ENCODE results near the gene PHKB. TPM values are rescaled to one million over a fixed set of nuclear protein-coding genes. Genes with fewer than 3 reads are reported as not detected.

Gene PHKB
- total and polyA plus RNA-seq, 2 donors (not counting 3 experiments of a cell fraction or from before 2014, with no cell fraction given): 30.1 to 61.0 TPM

DNA sequence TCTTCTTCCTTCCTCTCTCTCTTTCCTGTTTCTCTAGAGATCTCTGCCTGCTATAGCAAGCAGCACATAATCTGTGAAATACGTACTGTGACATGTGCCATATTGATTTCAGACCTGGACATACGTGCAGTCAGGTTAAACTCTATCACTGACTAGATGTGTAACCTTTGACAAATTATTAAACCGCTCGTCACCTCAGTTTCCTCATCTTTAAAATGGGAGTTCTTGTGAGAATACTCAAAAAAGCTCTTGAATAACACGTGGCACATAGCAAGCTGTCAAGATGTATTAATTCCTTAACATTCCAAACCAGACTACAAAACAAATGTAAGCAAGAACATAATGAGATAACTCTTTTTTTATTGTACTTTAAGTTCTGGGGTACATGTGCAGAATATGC is 170.0 kb downstream of the PHKB start:
- Histone ChIP-seq H3K9ac (replicated peaks; ENCODE audit: extremely low read depth, insufficient read depth, low read length) (no peak overlapping the region), H3K36me3 (ENCODE audit: control insufficient read depth in 2 of 2, extremely low read depth in 1 of 2, insufficient read depth in 2 of 2, low read length in 2 of 2) (no peaks in the 10 kb centered on the region), H3K4me1 (ENCODE audit: control insufficient read depth, extremely low read depth, insufficient read depth, low read length) (no peaks in the 10 kb centered on the region), H3K27me3 (ENCODE audit: control insufficient read depth in 2 of 2, insufficient read depth in 2 of 2, low read length in 2 of 2) (no peaks in the 10 kb centered on the region), H3K79me2 (ENCODE audit: control insufficient read depth, insufficient read depth, low read length) (no peaks in the 10 kb centered on the region), H3K27ac (ENCODE audit: insufficient read depth, low read depth, low read length) (no peak overlapping the region), H3K9me1 (replicated peaks; ENCODE audit: control insufficient read depth, extremely low read depth, insufficient read depth, low read length) (no peaks in the 10 kb centered on the region), H3K4me2 (ENCODE audit: insufficient read depth, low read length) (no peak overlapping the region), H3K4me3 (replicated peaks in 1 of 3; ENCODE audit: insufficient read depth in 1 of 3, low read depth in 1 of 3, low read length in 3 of 3) (no peak overlapping the region), H2AFZ (ENCODE audit: low read depth, low read length) (no peak overlapping the region), H4K20me1 (replicated peaks; ENCODE audit: control insufficient read depth, extremely low read depth, insufficient read depth, low read length) (no peaks in the 10 kb centered on the region), H3K9me3 (replicated peaks; ENCODE audit: control insufficient read depth, insufficient read depth, low read length) (no peaks in the 10 kb centered on the region)
- intact Hi-C loops (cut with micrococcal nuclease): no loop called here
- FAIRE-seq (no peak), DNase-seq (ENCODE audit: low read depth, low spot score) (no peak)
- dilution Hi-C loops (cut with MboI; ENCODE audit: extremely low pct_ligation_motif_present, low sequenced_read_pairs): no loop called here
- CTCF ChIA-PET: interaction anchor here (1.0 kb wide), 1 partner anchor 13 kb away, joined by 3 read pairs; no protein-coding TSS in a partner anchor
- TF ChIP-seq, protein P1, sequence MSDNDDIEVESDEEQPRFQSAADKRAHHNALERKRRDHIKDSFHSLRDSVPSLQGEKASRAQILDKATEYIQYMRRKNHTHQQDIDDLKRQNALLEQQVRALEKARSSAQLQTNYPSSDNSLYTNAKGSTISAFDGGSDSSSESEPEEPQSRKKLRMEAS (IDR thresholded peaks at IDR 0.05; ENCODE audit: insufficient read depth, insufficient read length): no peak
- TF ChIP-seq JUN (IDR thresholded peaks at IDR 0.05; ENCODE audit: borderline replicate concordance, insufficient read depth, insufficient read length, low read depth): no peak
- no peak for TF ChIP-seq EZH2 (IDR thresholded peaks at IDR 0.05; ENCODE audit: borderline replicate concordance, low read depth, low read length, severe bottlenecking)
- no peak for TF ChIP-seq GATA2 (IDR thresholded peaks at IDR 0.05; ENCODE audit: insufficient read depth, insufficient read length, low read depth, low read length)
- no peak for TF ChIP-seq POLR2A (IDR thresholded peaks at IDR 0.05; ENCODE audit: low read depth, low read length)
- TF ChIP-seq FOS (IDR thresholded peaks at IDR 0.05; ENCODE audit: borderline replicate concordance, insufficient read depth, low read length): no peak
- TF ChIP-seq, protein P2, sequence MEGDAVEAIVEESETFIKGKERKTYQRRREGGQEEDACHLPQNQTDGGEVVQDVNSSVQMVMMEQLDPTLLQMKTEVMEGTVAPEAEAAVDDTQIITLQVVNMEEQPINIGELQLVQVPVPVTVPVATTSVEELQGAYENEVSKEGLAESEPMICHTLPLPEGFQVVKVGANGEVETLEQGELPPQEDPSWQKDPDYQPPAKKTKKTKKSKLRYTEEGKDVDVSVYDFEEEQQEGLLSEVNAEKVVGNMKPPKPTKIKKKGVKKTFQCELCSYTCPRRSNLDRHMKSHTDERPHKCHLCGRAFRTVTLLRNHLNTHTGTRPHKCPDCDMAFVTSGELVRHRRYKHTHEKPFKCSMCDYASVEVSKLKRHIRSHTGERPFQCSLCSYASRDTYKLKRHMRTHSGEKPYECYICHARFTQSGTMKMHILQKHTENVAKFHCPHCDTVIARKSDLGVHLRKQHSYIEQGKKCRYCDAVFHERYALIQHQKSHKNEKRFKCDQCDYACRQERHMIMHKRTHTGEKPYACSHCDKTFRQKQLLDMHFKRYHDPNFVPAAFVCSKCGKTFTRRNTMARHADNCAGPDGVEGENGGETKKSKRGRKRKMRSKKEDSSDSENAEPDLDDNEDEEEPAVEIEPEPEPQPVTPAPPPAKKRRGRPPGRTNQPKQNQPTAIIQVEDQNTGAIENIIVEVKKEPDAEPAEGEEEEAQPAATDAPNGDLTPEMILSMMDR (IDR thresholded peaks at IDR 0.05; ENCODE audit: extremely low read depth in 1 of 2, insufficient read depth in 1 of 2, low read depth in 1 of 2, low read length in 2 of 2): no peak
- TF ChIP-seq POLR2AphosphoS5 (IDR thresholded peaks at IDR 0.05; ENCODE audit: insufficient read depth, low read depth, low read length): no peak
- POLR2A ChIA-PET: no interaction called here
- no TSS peak for BruUV-seq (replicated peaks)

Measured in endothelial cell of umbilical vein (primary cell).